ENCODE results near the gene MDM4.

MDM4 gene

DNA sequence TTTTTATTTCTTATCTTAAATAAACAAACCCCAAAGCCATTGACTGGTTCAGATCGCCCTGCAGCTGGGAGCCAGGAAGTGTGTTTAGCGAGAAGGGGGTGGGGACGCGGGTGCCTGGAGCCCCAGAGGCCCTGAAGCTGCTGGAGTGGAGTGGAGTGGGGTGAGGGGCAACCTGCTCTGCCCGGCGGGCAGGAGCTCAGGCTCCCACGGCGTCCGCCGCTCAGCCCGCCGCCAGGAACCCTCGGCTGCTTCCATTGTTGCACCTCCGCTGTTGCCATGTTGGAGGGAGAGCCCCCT is 22.3 kb upstream of the MDM4 start:
- TF ChIP-seq CTCF (IDR thresholded peaks at IDR 0.05; ENCODE audit: extremely low read depth, missing control alignments), result no peak
- DNase-seq (ENCODE audit: low spot score), result peak; percentile 52

GRCh38 chr1:204494281-204495077 is 21.7 kb upstream of the MDM4 start, which contains the start of gene PIK3C2B:
PIK3C2B (minus strand) TSS chr1:204494805; CDS start chr1:204469802, 25,003 bp downstream.
- TF ChIP-seq CTCF (IDR thresholded peaks at IDR 0.05; ENCODE audit: extremely low read depth, missing control alignments), result peak; percentile 42
- peak; percentile 94 for DNase-seq (ENCODE audit: low spot score)

- peak; percentile 71 for DNase-seq (ENCODE audit: low spot score)
- no peak for TF ChIP-seq CTCF (IDR thresholded peaks at IDR 0.05; ENCODE audit: extremely low read depth, missing control alignments)
These were observed 21.0 kb upstream of the MDM4 start for GRCh38 chr1:204495078-204495753.

DNA sequence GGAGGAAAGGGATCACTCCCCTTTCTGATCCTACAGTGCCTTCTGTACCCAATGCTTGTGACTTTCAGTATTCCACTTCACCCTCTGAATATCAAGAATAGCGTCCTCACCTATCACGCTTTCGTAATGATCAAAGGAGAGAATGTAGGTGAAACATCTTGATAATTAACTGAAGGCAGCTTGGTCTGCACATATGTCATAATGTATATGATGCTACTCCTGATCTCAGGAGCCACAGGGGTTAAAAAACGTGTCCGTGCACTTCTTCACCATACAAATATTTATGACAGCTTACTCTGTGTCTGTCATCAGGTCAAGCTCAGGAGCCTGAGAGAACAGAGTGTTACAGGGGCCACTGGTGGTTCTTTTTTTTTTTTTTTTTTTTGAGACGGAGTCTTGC is 20.4 kb upstream of the MDM4 start:
- DNase-seq (ENCODE audit: low spot score), result no peak
- TF ChIP-seq CTCF (IDR thresholded peaks at IDR 0.05; ENCODE audit: extremely low read depth, missing control alignments), result no peak

DNA sequence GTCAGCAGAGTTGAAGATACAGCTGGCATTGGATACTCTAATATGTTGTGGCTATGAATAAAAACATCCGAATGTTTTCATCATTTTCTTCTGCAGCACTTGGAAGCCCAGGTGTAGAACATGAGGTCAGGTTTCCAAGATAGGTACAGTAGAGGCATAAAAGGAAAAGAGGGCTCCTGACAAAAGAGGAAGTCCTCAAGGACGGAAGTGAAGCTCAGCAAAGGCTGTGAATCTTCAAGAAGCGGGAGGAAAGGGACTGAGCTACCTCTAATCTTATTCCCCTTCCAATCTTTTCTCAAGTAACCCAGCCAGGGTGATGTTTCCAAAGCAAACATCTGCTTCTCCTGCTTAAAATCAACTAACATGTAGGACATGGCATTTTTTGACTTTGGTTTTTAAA is 17.2 kb upstream of the MDM4 start:
- no peak for DNase-seq (ENCODE audit: low spot score)

DNA sequence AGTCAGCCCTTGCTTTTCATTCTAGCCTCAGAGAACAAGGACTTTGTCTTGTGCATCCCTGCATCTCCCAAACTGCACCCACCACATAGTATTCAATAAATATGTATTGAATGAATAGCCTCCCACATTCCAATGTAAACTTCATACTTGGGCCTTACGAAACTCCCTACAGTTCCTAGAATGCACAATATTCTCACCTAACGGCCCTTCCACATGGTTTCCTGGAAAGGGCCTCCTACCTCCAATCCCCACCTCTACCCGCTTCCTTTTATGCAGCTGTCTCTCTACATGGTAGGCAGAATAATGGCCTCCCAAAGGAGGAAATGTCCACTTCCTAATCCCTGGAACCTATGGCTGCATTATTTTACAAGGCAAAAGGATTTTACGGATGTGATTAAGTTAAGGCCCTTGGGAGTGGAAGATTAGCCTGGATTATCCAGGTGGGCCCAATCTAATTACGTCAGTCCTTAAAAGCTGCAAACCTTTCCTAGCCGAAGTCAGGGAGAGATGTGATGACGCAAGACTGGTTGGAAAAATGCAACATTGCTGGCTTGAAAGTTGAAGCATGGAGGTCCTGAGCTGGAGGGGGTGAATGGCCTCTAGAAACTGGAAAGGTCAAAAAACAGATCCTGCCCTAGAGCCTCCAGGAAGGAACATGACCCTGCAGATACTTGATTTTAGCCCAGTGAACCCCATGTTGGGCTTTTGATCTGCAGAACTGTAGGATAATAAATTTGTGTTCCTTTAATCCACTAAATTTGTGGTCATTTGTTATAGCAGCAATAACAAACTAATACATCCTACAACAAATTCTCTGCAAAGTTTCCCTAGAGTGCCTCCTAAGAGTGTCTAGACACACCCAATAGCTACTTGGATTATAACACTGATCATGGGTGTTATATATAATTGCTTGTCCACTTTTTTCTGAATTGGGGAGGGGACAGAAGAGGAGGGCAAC is 16.4 kb upstream of the MDM4 start:
- no peak for DNase-seq (ENCODE audit: low spot score)
- no peak for TF ChIP-seq CTCF (IDR thresholded peaks at IDR 0.05; ENCODE audit: extremely low read depth, missing control alignments)

More for the DNA sequence above, 17.2 kb upstream of the MDM4 start:
- TF ChIP-seq CTCF (IDR thresholded peaks at IDR 0.05; ENCODE audit: extremely low read depth, missing control alignments), result no peak

All from GM20000 (cell line).